Calu3 (cell line): ENCODE data around the gene DMAC2L. TPM values are rescaled to one million over a fixed set of nuclear protein-coding genes. Genes with fewer than 3 reads are reported as not detected.

Source experiments
- BruUV-seq: library from RNA; stranded (reverse); fragments of 400-500 nt; replicated peaks from 2 replicates; lab custom pipeline; 2021; lab: Mats Ljungman, UMichigan
- CTCF ChIA-PET: fragments of 300-600 bp; sonication (Branson Sonifier 250); formaldehyde crosslinking; loops from one replicate; lab custom pipeline; 2022; ENCODE audit warnings: antibody characterized with exemption; lab: Charles Lee
- DNase-seq: peaks from one replicate; pipeline ENCODE4 v3.0.0; 2022
- H3K27ac Mint-ChIP-seq: one replicate; pipeline ENCODE4 v1.8.0; 2022; ENCODE audit warnings: mixed read lengths; ENCODE audit not compliant: unreplicated experiment
- H3K27me3 Mint-ChIP-seq: one replicate; pipeline ENCODE4 v1.8.0; 2022; ENCODE audit warnings: mixed read lengths; ENCODE audit not compliant: unreplicated experiment
- H3K36me3 Mint-ChIP-seq: one replicate; pipeline ENCODE4 v1.8.0; 2022; ENCODE audit warnings: mild to moderate bottlenecking, moderate library complexity, mixed read lengths; ENCODE audit not compliant: insufficient read depth, unreplicated experiment
- H3K4me1 Mint-ChIP-seq: one replicate; pipeline ENCODE4 v1.8.0; 2022; ENCODE audit warnings: mild to moderate bottlenecking, low read depth, mixed read lengths; ENCODE audit not compliant: unreplicated experiment
- H3K4me3 Mint-ChIP-seq: one replicate; pipeline ENCODE4 v1.8.0; 2022; ENCODE audit warnings: mild to moderate bottlenecking, low read depth, moderate library complexity, mixed read lengths; ENCODE audit not compliant: unreplicated experiment
- H3K9me3 Mint-ChIP-seq: one replicate; pipeline ENCODE4 v1.8.0; 2022; ENCODE audit warnings: low read depth, mixed read lengths; ENCODE audit not compliant: unreplicated experiment
- intact Hi-C: fragments of 100-400 bp; cut with micrococcal nuclease; formaldehyde crosslinking; loops from one replicate; pipeline ENCODE4 v1.10.0; 2022; ENCODE audit not compliant: unreplicated experiment
- total RNA-seq: library from RNA; stranded (reverse); gene quantifications from 2 replicates; pipeline ENCODE4 v1.2.3, GENCODE V29; 2022
- TF ChIP-seq, protein P1 (sequence below): fragments of 200-600 bp; IDR thresholded peaks from one replicate; pipeline ENCODE4 v1.8.0; 2022; ENCODE audit warnings: antibody characterized with exemption; ENCODE audit not compliant: unreplicated experiment

The DMAC2L gene
- total RNA-seq, 1 experiment from 2014 or later = 21.2 TPM

DNA sequence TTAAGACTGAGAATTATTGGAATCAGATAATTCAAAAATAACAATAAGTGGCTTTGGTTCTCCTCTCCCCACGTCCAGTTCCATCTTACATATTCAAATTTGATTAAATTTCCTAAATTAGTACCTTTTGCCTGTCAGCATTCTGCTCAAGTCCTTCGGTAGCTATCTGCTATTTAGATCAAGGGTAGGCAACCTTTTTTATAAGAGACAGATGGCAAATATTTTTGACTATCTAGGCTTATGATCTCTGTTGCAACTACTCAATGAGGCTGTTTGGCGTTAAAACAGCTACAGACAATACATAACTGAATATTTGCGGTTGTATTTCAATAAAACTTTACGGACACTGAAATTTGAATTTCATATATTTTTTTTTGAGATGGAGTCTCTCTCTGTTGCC lies 21.8 kb upstream of the DMAC2L start:
- H3K4me3 Mint-ChIP-seq = no peak overlapping the region
- no peaks in the 10 kb centered on the region for H3K4me1 Mint-ChIP-seq
- no peak for DNase-seq
- no peaks in the 10 kb centered on the region for H3K9me3 Mint-ChIP-seq
- no peaks in the 10 kb centered on the region for H3K27me3 Mint-ChIP-seq
- TF ChIP-seq, protein P1, sequence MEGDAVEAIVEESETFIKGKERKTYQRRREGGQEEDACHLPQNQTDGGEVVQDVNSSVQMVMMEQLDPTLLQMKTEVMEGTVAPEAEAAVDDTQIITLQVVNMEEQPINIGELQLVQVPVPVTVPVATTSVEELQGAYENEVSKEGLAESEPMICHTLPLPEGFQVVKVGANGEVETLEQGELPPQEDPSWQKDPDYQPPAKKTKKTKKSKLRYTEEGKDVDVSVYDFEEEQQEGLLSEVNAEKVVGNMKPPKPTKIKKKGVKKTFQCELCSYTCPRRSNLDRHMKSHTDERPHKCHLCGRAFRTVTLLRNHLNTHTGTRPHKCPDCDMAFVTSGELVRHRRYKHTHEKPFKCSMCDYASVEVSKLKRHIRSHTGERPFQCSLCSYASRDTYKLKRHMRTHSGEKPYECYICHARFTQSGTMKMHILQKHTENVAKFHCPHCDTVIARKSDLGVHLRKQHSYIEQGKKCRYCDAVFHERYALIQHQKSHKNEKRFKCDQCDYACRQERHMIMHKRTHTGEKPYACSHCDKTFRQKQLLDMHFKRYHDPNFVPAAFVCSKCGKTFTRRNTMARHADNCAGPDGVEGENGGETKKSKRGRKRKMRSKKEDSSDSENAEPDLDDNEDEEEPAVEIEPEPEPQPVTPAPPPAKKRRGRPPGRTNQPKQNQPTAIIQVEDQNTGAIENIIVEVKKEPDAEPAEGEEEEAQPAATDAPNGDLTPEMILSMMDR = no peak
- BruUV-seq = no TSS peak
- intact Hi-C loops = no loop called here
- CTCF ChIA-PET = no interaction called here
- H3K36me3 Mint-ChIP-seq = no peaks in the 10 kb centered on the region
- no peak overlapping the region for H3K27ac Mint-ChIP-seq

DNA sequence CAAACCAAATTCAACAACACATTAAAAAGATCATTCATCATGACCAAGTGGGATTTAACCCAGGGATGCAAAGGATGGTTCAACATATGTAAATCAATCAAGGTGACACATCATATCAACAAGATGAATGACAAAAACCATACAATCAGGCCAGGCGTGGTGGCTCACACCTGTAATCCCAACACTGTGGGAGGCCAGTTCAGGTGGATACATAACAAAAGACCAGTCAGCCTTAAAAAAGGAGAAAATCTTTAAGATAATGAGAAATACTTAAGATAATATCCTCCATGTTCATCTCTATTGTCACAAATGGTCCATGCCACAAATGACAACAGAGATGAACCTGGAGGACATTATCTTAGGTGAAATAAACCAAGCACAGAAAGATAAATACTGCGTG lies 12.5 kb upstream of the DMAC2L start:
- Mint-ChIP-seq H3K27ac (no peak overlapping the region), H3K4me3 (no peak overlapping the region), H3K36me3 (no peaks in the 10 kb centered on the region), H3K9me3 (peaks cover 2% of the 10 kb centered on the region), H3K27me3 (no peaks in the 10 kb centered on the region), H3K4me1 (no peaks in the 10 kb centered on the region)
- TF ChIP-seq, protein P1 = no peak
- DNase-seq = no peak
- BruUV-seq = no TSS peak
- intact Hi-C loops = no loop called here
- CTCF ChIA-PET = no interaction called here

DNA sequence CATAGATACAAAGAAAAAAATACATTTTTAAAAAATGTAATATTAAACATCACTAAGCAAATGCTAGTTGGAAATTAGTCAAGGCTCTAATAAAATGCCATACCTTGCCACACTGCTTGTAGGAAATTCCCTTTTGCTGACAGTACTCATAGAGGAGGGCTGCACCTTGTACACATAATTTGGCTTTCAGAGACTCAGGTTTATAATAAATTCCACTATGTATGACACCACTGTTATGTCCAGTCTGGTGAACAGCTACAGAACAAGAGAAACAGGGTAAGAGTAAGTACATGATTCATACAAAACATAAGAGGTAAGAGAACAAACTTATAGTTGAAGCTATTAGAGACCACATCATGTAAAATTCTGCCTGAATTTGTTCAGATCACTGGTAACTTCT lies 10.2 kb upstream of the DMAC2L start:
- Mint-ChIP-seq H3K4me3 (no peak overlapping the region), H3K4me1 (no peaks in the 10 kb centered on the region), H3K27ac (no peak overlapping the region), H3K27me3 (no peaks in the 10 kb centered on the region), H3K36me3 (no peaks in the 10 kb centered on the region), H3K9me3 (peaks cover 2% of the 10 kb centered on the region)
- CTCF ChIA-PET = no interaction called here
- no peak for DNase-seq
- intact Hi-C loops = no loop called here
- TF ChIP-seq, protein P1 = no peak
- no TSS peak for BruUV-seq

DNA sequence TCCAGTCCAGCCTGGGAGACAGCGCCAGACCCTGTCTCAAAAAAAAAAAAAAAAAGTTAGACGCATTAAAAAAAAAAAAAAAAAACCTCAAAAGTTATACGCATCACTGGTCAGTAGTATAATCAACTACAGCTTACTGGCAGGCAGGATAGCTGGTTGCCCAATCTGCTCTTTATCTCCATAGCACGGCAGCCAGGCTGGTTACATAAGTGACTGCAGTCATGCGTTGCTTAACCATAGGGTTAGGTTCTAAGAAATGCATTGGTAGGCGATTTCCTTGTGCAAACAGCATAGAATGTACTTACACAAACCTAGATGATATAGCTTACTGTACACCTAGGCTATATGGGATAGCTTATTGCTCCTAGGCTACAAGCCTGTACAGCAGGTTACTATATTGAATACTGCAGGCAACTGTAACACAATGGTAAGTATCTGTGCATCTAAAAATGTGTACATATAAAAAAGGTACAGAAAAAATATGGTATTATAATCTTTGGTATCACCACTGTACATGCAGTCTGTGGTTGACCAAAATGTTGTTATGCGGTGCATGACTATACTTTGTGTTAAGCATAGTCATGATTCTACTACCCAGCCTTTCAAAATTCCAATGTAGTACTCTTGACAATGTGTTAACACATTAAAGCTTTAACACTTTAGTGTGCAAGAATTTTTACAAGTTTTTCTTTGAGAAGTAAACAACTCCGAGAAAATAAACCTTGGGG lies 8.2 kb upstream of the DMAC2L start:
- DNase-seq = no peak
- no peak overlapping the region for H3K27ac Mint-ChIP-seq

More for the DNA sequence above, 8.2 kb upstream of the DMAC2L start:
- no TSS peak for BruUV-seq
- Mint-ChIP-seq H3K27me3 (no peaks in the 10 kb centered on the region), H3K9me3 (peaks cover 2% of the 10 kb centered on the region), H3K36me3 (no peaks in the 10 kb centered on the region), H3K4me3 (no peak overlapping the region), H3K4me1 (no peaks in the 10 kb centered on the region)
- TF ChIP-seq, protein P1 = no peak
- CTCF ChIA-PET = interaction anchor here (0.7 kb wide), 1 partner anchor 14 kb away, joined by 7 read pairs; no protein-coding TSS in a partner anchor
- intact Hi-C loops = no loop called here
